HG03521 (cell line): Measurements from ENCODE around the gene CHRNA3.

Source experiments
- ATAC-seq: cut with Tn5 transposase; IDR thresholded peaks from one replicate; pipeline ENCODE4 v1.9.1; 2021; ENCODE audit warnings: mild to moderate bottlenecking, moderate library complexity; ENCODE audit not compliant: unreplicated experiment

Gene CHRNA3

GRCh38 chr15:78636378-78636859, 15.6 kb upstream of the CHRNA3 start:
- no peak for ATAC-seq

- ATAC-seq: no peak
Measured at GRCh38 chr15:78635346-78635745, 14.6 kb upstream of the CHRNA3 start.

DNA sequence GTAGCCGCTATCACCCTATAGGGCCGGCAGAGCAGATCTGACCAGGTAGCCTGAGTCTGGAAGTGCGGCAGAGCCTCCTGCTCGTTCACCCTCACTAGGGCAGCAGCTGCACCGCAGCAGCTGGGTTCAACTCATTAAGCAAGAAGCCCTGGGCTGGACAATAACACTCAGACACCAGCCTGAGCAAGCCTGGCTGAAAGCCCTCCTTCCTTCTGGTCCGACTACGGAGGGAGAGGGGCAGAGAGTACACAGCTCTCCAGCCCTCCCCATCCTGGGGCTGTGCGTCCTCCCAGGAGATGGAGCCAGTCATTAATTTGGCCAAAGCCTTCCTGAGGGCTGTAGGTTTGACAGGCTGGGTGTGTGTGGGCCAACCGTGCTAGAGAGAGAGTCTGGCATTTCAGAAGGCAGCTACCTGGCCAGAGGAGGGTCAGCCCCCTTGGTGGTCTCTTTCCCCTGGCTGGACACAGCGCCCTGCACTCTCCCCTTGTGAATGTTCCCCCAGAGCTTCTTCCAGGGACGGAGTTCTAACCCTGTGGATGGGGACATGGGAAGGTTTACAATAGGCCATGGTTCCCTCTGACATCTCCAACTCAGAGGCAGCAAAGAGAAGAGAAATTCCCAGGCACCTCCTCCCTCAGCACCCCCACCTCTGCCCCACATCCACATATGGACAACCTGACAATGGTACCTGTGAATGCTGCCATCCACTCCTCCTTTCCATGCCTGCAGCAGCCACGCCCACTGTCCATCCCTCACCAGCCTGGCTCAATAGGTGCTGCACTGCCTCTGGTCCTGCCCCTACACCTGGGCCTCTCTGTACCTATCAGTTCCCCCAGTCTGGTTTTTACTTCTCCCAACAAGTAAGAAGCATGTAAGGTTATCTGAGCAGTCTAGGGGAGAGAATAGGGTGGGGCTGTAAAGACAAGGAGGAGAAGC, 13.7 kb upstream of the CHRNA3 start:
- no peak for ATAC-seq

- no peak for ATAC-seq
Measured at GRCh38 chr15:78633348-78633747, 12.6 kb upstream of the CHRNA3 start.

DNA sequence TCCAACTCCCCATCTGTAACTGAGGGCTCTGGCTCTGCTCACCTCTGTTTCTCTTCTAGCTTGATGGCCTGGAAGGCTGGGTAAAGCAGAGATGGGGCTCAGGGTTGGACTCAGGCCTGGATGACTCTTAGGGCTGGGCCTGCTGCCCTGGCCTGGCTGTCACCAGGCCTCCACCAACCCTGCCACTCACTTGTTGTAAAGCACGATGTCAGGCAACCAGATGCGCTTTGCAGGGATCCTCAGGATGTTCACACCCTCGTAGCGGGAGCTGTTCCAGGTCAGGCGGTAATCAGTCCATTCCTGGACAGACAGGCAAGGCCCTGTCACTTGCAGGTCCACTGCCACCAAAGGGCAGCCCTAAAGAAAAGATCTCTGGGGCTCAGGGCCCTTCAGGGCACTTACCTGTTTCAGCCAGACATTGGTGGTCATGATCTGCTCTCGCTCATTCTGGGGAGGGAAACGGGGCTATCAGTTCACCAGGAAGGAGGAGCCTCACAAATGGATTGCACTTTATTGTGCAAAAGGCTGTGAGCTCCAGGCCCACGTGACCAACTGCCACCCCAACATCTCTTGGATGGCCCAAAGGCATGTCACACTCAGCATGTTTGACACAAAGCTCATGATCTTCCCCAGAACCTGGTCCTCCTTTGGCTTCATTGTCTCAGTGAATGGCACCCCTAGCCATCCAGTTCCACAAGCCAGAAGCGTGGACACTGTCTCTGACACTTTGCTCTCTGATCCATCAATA, 10.3 kb upstream of the CHRNA3 start:
- ATAC-seq: no peak

DNA sequence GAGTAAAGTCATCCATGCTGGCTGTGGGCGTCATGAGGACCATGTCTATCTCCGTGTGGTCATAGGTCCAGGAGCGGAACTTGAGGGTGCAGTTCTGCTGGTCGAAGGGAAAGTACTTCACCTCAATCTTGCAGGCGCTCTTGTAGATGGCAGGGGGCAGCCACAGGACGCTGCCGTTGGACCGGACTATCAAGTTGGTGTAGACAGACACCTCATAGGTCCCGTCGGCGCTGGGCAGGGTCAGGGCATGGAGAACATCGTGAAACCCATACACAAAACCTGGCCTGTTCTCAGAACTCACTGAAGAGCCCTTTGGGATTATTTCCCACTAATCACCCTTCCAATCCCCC, 8.9 kb upstream of the CHRNA3 start:
- no peak for ATAC-seq

DNA sequence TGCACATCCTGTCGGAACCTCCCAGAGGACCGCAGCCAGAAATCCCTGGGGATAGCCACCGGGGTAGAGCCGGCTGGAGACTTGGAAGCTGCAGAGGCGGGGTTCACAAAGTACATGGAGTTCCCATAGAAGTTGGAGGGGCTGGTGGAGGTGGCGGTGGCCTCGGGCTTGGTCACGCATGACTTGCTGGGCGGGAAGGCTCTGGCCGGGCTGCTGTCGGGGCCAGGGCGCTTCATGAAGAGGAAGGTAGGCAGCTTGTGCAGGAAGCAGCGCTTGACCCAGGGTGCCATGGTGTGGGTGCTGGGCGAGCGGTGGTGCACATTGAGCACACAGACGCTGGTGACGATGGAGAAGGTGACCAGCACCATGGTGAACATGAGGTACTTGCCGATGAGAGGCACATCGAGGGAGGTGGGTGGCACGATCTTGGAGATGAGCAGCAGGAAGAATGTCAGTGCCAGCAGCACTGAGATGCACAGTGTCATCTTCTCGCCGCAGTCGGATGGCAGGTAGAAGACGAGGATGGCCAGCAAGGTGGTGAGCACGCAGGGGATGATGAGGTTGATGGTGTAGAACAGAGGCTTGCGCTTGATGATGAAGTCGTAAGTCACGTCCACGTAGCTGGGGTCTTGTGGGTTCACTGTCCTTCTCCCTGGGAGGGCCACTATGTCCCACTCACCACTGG, 8.4 kb upstream of the CHRNA3 start:
- no peak for ATAC-seq

GRCh38 chr15:78628227-78628626, 7.4 kb upstream of the CHRNA3 start:
- no peak for ATAC-seq

GRCh38 chr15:78627348-78627747, 6.6 kb upstream of the CHRNA3 start:
- no peak for ATAC-seq

GRCh38 chr15:78626381-78626995, 5.7 kb upstream of the CHRNA3 start:
- ATAC-seq: no peak

DNA sequence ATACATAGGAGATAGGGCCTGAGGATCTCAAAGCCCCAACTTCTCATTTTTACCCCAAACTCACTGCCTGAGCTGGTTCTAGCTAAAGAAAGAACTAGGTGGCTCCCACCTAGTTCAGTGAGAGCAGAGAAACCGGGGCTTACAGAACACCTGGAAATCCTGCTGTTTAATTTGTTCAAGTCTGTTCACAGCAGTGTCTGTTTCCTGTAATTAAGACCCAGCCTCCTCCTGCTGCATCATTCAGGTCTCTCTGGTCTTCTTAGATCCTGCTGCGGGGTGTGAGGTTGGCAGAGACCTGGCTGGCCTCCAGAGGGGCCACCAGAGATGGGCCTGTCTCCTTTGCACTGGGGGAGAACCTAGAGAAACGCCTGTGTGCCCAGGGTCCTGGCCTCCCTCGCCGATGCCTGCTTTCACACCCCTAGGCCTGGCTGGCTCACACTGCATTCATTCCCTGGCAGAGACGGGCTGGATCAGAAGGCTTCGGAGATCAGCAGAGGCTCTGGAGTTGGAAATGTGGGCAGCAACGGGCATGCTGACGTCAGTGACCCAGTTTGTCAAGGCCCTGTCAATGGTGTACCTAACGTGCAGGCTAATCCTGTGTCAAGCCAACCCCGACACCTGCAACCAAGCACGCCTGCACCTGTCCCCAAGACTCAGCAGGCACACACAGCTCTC, 4.9 kb upstream of the CHRNA3 start:
- no peak for ATAC-seq

DNA sequence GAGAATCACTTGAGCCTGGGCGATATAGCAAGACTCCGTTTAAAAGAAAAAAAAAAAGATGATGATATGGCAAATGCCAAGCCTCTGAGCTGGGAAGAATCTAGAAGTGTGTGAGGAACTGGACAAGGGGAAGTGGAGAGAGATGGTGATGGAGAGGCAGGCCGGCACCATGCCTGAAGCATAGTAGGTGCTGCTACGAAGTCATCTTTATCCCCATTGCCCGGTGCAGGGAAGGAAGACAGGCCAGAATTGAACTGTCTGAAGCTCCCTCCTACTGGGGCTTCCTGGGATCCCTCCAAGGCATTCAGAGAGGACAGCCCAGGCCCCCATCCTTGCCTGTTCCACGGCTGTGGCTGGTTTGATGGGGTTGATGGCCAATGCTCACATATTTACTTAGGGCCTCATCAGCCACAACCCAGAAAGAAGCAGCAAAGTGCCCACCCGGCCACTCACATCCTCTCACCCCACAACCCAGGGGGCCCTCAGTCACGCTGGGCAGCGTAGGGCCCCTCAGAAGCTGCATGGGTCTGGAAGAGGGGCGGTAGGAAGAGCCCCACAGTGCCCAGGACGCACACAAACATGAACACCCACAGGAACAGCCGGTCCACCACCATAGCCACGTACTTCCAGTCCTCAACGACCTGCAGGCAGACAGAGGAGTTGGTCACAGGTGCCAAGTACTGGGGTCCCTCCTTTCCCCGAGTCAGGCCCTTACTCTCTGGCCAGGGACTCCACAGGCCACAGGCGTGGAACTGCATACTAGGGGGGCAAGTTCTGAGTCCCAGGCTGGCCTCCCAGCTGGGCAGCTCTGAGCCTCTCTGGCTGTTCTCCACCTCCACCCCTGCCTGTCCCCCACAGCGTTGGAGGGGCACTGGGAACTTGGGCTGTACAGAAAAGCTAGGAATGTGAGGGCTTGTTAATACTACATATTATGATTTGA, 4.1 kb upstream of the CHRNA3 start:
- ATAC-seq: no peak

DNA sequence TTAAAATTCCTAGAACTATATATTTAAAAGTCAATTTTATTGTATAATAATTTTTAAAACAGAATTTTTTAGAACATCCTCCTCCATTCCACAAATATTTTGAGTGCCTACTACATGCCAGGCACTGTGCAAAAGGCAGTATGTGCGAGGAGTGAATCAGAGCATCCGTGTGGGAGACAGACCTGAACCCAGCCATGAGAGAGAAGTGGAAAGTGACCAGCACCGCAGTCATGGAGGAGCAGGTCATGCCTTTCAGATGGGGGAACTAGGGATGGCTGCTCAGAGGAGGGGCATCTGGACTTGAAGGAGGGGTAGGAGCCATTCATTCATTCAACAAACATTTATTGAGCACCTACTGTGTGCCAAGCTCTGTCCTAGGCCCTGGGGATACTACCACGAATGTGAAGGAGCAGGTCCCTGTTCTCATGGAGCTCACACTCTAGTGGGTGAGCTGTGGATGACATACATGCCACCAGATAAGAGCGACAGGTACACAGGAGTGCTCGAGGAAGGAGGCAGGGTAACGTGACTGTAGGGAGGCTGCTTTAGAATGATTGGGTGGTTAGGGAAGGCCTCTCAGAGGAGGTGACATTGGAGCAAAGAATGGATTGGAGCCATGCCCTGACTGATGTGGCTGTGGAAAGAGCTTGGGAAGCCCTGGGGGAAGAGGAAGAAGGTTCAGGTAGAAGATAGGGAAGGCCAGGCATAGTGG, 3.1 kb upstream of the CHRNA3 start:
- no peak for ATAC-seq

DNA sequence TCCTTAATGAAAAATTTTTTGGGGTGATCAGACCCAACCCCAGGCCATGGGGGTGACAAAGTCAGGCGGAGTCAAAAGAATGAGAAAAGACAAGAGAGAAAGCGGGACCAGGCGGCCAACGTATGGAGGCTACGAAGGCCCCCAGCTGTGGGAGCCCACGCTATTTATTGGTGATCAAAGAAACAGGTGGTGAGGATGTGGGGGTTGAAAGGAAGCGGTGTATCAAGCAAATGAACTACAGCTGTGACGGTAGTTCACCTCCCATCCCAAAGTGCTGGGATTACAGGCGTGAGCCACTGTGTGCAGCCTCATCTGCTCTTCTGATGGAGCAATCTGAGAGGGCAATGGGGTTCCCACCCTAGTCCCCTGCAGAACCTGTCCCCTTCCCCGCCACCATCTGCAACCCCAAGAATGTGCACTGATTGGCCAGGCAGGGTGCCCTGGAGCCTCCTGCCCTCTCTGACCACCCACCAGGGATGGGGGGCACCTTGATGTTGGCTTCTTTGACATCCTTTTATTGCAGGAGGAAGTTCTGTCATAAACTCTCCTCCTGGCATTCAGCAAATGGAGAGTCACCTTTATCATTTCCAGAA, 1.1 kb upstream of the CHRNA3 start:
- no peak for ATAC-seq

- ATAC-seq: no peak
Measured at GRCh38 chr15:78620021-78620526, 722 bp downstream of the CHRNA3 start.

- ATAC-seq: no peak
Measured at GRCh38 chr15:78619022-78619950, 1.5 kb downstream of the CHRNA3 start.

GRCh38 chr15:78618490-78618934, 2.3 kb downstream of the CHRNA3 start:
- ATAC-seq: no peak
